GM13976 (cell line): ENCODE measurements around the gene ELL2.

Experiments used
- DNase-seq: peaks from one replicate; pipeline ENCODE4 v3.0.0; 2012; ENCODE audit warnings: low spot score
- CTCF ChIP-seq: IDR thresholded peaks from 2 replicates; pipeline ENCODE4 v1.5.1; 2012; ENCODE audit warnings: borderline replicate concordance, mild to moderate bottlenecking; ENCODE audit not compliant: insufficient read depth; ENCODE audit errors: extremely low read depth, missing control alignments, control extremely low read depth
- in situ Hi-C: fragments of 300-500 bp; cut with MboI; formaldehyde crosslinking; loops from one replicate; pipeline ENCODE4 v1.12.0; 2022; ENCODE audit warnings: low sequenced_read_pairs, mixed read lengths, inconsistent platforms; ENCODE audit not compliant: unreplicated experiment

ELL2 gene

GRCh38 chr5:95886340-95887044, 75.2 kb downstream of the ELL2 start:
- in situ Hi-C loops, result no loop called here
- TF ChIP-seq CTCF, result no peak
- DNase-seq, result no peak

- no peak for DNase-seq
- in situ Hi-C loops, result no loop called here
- no peak for TF ChIP-seq CTCF
These were observed 77.1 kb downstream of the ELL2 start for GRCh38 chr5:95884511-95884910.

- no peak for DNase-seq
- in situ Hi-C loops, result no loop called here
These were observed 77.7 kb downstream of the ELL2 start for GRCh38 chr5:95884017-95884325.

GRCh38 chr5:95883185-95884016, 78.2 kb downstream of the ELL2 start:
- DNase-seq, result no peak
- TF ChIP-seq CTCF, result no peak
- in situ Hi-C loops, result no loop called here

More at GRCh38 chr5:95884017-95884325, 77.7 kb downstream of the ELL2 start:
- no peak for TF ChIP-seq CTCF

DNA sequence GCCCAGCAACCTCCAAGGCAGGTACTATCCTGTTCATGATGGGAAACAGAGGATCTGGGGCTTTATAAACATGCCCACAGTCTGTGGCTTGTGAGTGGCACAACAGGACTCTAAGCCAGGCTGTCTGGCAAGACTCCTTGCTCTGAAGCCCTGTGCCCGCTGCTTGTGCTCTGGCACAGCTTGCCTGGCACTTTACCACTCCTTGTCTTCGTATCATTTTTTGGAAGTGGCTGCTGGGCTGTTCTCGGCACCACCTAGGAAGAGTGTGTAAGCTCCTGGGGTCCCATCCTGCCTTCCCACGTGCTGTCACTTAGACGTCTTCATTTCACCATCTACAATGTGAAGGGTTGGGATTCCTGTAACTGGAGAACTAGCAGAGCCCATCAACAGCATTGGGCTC, 79.8 kb downstream of the ELL2 start:
- no peak for DNase-seq
- TF ChIP-seq CTCF, result no peak
- in situ Hi-C loops, result no loop called here

DNA sequence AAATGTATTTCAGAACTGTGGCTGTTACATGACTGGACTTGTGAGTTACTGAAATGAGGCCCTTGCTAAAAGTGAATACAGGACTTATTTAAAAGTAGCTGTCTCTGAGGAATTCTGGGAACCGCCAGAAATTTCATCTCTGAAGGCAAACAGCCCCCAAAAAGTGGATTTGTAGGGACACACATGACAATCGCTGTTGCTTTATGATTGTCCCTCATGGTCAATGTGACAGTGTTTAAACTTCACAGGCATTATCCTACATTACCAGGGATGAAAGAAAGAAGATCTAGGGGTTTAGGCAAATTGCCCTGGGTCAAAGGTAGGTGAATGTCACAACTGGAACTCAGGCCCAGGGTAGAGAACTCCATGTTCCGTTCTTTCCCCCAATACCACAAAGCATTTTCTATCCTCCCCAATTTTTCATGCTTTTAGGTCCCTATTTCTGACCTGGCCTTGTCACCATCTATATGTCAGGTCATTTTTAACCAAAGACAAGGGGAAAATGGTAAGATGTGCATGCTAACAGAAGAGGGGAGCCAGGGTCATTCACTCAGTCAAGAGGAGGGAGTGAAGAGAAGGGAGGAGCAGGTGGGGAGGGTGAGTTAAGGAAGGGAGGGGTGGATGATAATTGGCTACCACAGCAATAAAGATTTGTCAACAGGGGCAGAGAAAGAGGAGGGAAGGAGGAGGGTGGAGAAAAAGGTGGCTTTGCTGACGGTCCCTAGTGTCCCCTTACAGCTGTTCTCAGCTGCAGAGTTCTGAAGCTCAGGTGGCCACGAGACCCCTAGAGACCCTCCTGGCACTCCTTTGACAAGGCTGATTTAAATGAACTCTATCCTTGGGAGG, 81.3 kb downstream of the ELL2 start:
- in situ Hi-C loops, result no loop called here
- TF ChIP-seq CTCF, result no peak
- no peak for DNase-seq
